Forelimb muscle (tissue), 1 donor: ENCODE results near the gene CHST15. TPM values are rescaled to one million over a fixed set of nuclear protein-coding genes. Genes with fewer than 3 reads are reported as not detected.

Experiments
- DNase-seq: peaks from one replicate; pipeline ENCODE4 v3.0.0-alpha.2; 2013; ENCODE audit warnings: low read depth
- polyA plus RNA-seq: library from polyadenylated mRNA; unstranded; fragments of 120-200 nt; gene quantifications from one replicate; pipeline ENCODE4 v1.2.1, GENCODE V29; 2013; ENCODE audit not compliant: insufficient read length

CHST15 gene
- polyA plus RNA-seq, 1 donor, result 13.9 TPM

- DNase-seq, result no peak
These were observed 10.2 kb downstream of the CHST15 start for GRCh38 chr10:124083047-124083739.

GRCh38 chr10:124082555-124082954 is 10.8 kb downstream of the CHST15 start:
- no peak for DNase-seq

DNA sequence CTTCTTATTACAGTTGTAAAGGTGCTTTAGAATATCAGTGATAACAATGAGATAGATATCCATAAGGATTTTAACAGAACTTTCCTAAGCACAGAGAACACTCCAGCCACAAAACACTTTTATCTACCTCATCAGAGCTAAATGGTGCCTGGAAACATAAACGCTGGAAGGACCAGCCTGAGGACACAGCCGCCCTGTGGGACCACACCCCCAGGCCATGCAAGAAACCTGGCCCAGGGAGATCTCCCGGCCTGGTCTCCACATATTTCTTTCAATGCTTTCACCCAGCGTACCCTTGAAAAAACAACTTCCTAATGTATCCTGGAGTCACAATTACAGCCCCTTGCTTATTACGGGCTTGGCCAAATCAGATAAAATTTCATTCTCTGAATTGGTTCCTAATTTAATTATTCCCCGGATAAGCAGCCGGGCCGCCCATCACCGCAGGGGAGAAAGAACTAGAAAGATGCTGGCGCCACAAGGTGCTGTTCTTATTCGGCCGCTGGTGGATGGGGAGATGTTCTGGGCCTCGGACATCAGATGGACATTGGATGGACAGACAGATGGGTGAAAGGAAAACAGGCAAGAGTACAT is 11.8 kb downstream of the CHST15 start:
- no peak for DNase-seq

DNA sequence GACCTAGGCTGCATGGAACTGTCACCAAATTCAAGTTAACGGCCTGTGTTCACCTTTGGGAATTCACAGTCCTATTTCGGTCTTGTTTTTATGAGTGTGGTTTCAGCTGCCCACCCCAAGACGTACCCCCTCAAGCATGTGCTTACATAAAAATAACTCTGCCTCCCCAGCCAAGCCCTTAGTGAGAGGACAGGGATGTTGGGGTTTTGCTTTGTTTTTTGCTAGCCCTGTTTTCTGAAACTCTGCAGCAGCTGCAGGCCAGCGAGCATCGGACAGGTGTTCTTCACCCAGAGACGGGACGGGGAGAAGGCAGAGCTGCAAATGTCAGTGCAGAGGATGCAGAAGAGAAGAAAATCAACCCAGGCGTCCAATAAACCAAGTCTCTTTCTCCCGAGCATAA is 13.5 kb downstream of the CHST15 start:
- no peak for DNase-seq

GRCh38 chr10:124078714-124079113 is 14.7 kb downstream of the CHST15 start:
- DNase-seq, result no peak

GRCh38 chr10:124078028-124078427 is 15.4 kb downstream of the CHST15 start:
- DNase-seq, result no peak

DNA sequence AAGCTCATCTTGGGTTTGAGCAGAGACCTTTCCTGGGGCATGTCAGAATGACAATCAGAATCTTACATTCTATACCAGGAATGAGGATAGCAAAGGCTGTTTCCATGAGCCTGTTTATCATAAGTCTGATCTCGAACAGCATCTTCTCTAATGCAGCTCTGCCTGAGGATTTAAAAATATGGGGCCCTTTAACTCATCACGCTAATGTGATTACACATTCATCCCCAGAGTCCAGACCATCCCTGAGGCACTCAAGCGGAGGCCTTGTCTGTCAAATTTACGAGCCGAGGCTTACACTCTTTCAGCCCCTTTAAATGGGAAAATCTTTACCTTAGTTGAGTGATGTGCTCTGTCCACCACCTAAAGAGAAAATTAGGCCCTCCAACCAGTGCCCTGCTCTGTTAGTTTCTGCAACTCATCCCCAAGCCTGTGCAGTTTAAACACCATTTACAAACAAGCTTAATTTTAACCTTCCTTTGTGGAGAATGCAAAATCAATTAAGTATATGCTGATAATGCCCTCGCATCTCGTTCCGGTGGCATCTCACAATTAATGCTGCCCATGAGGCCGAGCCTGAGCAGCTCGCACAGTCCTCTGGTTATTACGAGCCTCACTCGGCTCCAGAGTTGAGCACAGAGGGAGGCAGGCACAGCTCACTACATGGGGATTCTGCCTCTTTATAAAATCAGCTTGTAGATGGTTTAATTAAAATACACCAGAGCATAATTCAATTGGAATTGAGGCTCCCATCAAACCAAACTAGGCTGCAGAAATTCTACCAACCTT is 16.0 kb downstream of the CHST15 start:
- no peak for DNase-seq

DNA sequence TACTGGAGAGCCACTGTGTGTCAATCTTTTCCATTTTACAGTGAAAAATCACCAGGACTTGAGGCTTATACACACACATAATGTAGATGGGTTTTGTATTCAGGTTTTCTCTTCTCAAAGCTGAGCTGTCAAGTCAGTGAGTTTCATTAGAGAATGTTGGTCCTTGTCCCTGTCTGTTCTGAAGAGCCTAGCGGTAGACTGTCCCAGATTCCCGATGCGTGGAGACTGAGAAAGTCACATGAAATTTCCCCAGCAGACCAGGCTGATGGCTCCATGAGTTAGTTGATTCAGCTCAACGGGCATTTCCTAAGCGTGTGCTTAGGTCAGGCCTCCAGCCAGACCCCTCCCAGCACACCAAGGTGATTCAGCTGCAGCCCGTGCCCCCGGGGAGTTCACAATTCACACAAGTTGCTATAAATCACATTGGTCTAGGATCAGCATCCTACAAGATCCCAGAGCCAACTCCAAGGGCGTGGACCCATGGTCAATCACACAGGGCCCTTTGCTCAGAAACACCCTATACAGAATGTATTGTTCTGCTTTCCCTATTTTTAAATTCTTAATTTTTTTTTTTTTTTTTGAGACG is 17.2 kb downstream of the CHST15 start:
- DNase-seq, result no peak

GRCh38 chr10:124075231-124075955 is 18.0 kb downstream of the CHST15 start:
- no peak for DNase-seq

DNA sequence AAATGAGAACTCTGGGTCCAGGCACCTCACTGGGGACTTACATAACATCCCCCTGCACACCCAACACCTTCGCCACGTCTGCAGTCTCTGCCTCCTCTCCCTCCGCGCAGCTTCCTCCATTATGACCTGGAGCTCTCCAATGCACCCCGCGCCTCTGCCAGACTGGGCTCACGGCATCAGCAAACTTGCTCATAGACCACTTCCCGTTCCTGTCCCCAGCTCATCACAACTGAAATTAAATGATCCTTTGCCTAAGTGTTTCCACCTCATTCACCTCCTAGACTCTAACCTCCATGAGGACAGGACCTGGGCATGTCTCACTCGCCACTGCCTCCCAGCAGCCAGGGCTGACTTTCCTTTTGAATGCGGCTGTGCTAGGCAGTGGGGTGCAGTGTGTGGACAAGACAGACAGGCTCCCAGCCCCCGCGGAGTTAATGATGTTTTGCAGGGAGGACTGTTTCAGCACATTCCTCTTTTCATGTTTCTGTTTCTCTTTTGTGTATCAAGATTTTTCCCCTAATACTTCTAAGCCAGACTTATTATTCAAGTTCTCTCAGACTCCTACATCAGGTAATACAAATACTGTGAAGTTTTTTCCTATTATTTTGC is 18.8 kb downstream of the CHST15 start:
- no peak for DNase-seq

- no peak for DNase-seq
These were observed 19.4 kb downstream of the CHST15 start for GRCh38 chr10:124073978-124074377.

DNA sequence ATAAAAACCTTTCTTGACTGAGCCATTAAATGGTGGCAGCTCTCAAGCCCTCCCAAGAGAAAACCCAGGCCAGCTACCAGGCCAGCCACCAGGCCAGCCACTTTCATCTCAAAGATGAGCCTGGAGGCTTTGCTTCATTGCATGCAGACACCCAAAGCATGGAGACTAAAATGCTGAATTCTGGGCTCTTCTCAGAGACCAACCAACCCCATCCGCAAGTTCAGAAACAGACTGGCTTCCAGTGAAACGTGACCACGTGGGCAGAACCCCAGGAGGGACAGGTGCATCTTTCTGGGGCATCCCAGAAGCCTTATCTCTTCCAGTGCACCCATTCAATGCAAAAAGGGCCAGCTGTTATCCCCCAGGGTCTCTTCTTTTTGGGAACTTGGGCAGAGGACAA is 20.9 kb downstream of the CHST15 start:
- DNase-seq, result no peak

DNA sequence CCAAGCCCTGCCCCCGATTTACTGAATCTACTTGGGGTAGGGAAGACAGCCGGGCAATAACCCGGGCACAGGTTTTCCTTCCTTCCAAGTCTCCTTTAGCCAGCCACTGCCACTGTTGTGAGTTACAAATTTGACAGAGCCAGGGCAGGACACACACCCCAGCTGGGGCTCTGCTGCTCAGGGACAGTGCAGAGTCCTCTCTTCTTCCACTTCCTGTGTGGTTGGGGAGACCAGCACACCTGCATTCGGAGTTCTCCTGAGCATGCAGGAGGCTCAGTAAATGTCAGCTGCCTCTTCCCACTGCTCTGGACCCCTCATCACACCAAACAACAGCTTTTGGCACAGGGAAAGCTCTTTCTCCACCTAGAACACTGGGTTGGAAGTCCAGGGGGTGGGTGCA is 21.3 kb downstream of the CHST15 start:
- no peak for DNase-seq

DNA sequence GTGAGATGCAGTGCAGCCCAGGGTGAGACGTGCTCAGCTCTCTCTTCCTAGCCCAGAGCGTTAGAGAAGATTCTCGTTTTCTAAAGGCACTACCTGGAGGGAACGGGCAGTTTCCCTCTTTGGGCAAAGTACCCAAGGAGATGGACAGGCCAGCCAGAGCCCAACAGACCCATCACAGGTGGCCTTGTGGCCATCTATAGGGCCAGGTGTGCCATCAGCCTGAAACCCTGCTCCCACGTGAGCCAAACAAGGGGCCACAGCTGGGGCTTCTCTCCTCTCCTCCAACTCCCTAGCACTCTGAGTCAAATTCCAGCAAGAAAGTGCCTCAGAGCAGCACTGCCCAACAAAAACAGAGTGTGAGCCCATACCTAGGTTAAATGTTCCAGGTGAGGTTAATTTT is 22.3 kb downstream of the CHST15 start:
- no peak for DNase-seq

DNA sequence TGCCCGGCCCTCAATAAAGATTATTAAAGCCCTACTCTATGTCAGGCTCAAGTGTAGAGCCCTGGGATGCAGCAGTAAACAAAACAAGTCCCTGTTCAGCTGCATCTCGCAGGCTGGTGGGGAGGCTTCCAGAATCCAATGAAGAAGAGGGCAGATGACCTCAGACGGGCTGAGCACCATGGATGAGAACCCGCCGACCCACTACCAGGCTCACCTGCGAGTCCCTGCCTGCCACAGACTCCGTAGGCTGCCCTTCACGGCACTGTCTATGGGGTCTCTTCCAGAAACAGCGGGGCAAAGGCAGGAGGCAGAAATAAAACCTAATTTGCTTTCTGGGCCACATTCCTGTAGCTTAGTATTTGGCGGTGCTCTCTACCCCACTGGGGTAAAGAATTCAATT is 22.7 kb downstream of the CHST15 start:
- no peak for DNase-seq

DNA sequence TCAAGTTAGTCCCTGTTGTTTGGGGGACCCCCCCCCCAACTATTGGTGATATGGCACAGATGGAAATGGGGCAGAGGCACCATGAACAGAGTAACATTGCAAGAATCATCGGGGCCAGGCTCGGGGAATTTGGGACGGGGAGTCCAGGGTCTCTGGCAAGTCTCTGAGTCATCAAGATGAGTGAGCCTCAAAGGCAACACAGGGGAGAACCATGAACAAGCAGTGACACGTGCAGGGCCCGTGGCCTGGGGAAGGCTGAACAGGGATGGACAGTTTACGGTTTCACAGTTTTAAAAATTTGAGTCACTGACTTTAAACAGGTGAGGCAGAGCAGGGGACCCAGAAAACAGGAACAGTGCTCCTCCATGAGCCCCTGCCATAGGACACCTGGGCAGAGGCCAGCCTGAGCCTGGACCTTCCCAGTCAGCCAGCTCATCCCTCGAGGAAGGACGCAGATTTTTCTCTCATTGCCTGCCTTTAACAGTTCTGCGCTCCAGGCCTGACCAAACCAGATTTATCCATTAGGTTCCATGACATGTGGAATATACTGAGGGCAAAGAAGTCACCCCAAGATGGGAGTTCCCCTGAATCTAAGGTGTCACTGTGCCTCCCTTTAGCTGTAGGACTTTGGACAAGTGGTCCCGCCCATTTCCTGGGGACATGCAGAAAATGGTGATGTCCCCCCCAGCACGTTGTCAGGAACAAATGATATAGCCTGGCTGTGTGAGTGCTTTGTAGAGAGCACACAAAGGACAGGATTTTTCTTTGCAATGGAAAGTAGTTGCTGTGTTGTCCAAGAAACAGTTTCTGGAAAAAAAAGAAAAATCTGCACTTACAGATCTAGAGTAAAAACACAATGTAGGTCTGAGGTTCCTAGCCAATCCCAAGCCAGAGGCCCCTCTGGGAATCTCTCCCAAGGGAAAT is 23.8 kb downstream of the CHST15 start:
- no peak for DNase-seq

DNA sequence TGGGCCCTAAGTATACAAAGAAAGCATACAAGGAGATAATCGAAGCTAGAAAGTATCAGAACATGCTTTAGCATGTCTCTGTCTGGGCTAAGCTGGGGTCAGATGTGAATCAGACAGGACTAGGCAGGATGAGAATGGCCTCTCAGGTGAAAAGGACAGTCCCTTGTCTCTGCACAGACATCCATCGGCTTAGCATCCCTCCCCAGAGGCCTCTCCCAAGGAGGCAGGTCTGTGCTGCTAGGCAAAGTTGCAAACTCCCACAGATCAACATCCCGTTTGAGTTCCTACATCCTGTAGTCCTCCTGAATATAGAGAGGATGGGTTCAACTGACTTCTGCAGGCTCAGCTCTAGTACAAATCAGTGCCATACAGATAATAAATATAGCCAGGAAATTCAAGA is 24.5 kb downstream of the CHST15 start:
- no peak for DNase-seq

DNA sequence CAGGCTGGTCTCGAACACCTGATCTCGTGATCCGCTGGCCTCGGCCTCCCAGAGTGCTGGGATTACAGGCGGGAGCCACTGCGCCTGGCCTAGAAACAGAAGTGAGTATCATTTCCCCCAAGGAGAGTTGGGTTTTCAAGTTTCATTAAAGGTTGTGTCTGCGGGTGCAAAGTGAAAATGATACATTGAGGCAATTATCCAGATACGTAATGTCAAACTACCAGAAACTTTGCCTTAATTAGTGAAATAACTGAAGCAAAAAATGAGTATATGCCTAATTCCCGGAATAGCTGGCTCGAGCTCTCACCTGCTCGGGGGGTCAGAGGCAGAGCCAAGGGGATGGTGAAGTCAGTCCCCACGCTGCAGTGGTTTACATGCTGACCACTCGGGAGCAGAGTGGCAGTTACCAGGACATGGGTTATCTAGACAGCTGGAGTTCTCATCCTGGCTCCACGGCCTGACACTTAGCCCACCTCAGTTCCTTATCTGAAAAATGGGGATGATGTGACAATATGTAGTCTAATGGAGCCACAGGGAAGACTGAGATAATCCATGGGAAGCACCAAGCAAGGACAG is 25.5 kb downstream of the CHST15 start:
- DNase-seq, result no peak

GRCh38 chr10:124066781-124067714 is 26.4 kb downstream of the CHST15 start:
- no peak for DNase-seq
